GM19239 (cell line): ENCODE results near the gene PCGF3.
"Not testable (repeated sequence)": the region's sequence is repeated elsewhere in the genome, so short reads cannot be mapped to it uniquely, and the experiment has no call there.

Source experiments
- DNase-seq: peaks from one replicate; pipeline ENCODE4 v3.0.0; 2011; ENCODE audit warnings: low spot score; ENCODE audit not compliant: insufficient read length
- FAIRE-seq: peaks from 2 replicates; lab custom pipeline; 2011; peaks lifted over from hg19 to GRCh38; lab: Jason Lieb, UNC

PCGF3 gene

DNA sequence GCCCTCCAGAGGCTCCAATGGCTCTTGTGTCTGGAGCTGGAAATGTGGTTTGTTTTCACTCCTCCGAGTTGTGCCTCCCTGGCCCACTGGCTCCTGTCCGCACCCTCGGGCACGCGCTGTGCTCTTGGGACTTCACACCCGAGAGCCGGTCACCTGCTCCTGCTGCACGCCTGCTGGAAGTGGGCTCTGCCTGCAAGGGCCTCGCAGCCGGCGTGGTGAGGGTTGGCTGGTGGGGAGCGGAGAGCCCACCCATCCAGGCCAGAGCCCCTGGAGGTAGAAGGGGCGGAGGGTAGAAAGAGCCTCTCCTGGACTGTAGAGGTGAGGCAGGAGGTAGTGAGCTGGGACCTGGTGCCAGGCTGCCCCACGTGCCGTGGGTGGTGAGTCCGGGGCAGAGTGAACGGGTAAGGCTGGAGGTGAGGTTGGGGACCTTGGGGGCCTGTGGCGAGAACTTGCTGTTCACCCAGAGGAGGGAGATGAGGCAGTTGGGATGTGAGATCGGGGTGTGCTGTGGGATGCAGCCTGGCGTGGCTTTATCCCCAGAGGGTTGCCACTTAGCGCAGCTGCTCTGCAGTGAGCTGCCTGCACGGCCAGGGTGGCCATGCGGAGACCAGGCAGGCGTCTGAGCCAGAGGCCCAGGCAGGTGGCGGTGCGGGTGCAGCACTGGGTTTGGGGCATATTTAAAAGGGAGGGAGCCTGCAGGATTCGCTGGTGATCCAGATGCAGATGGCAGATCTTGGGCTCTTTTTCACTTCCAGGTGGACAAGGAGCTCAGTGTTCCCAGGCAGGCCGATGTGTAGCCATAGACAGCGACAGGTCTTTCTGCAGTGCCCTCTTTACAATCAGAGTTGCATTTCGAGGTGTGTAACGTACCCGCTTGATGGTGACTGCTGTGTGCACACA is 48.8 kb downstream of the PCGF3 start:
- no peak for DNase-seq
- FAIRE-seq, result no peak

DNA sequence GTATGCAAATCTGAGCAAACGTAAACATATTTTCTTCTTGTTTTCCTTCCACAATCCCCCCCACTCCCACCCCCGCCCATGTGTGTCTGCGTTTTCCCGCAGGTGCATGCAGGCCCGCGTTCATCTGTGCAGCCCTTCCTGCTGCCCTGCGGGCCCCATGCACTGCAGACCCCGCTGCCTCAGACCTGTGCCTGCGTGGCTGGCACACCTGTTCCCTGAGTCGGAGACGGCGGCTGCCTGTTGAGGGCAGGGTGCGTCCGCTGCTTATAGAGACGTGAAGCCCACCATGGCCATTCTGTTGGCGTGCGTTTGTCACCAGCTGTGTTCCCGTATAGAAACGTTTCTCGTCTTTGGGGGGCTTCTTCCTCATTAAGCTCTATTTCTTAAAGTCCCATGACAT is 51.5 kb downstream of the PCGF3 start:
- no peak for FAIRE-seq

DNA sequence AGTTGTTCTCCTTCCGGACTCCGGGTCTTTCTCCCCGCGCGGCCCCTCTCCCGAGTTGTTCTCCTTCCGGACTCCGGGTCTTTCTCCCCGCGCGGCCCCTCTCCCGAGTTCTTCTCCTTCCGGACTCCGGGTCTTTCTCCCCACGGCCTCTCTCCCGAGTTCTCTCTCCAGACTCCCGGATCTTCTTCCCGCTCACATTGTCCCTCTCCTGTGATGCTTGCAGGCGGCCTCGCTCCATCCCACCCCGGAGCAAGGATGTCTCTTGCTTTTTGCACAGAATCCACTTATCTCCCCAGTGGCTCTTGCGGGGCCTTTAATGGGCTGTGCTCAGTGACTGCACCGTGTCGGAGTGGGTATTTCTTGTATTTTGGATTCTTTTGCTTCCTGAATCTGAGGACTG is 54.2 kb downstream of the PCGF3 start:
- not testable (repeated sequence) for DNase-seq, FAIRE-seq

More for the DNA sequence above, 51.5 kb downstream of the PCGF3 start:
- DNase-seq, result no peak

DNA sequence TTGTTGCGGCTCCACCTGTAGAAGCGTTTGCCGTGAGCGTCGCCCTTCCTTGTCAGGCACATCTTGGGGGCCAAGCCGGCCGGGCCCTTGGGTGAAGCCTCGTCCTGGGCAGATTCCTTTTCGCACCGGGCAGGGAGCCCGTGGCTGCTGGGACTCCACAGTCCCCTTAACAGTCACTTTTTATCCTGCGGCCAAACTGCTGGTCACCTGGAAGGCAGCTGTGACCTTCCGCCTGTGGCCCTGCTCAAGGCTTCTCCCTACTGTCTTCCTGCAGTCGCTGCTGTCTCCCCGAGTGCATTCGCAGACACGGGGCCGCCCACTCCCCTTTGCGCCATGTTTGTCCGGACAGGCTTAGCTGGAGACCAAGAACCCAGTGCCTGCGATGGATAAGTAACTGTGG is 55.0 kb downstream of the PCGF3 start:
- FAIRE-seq (no peak), DNase-seq (no peak)

DNA sequence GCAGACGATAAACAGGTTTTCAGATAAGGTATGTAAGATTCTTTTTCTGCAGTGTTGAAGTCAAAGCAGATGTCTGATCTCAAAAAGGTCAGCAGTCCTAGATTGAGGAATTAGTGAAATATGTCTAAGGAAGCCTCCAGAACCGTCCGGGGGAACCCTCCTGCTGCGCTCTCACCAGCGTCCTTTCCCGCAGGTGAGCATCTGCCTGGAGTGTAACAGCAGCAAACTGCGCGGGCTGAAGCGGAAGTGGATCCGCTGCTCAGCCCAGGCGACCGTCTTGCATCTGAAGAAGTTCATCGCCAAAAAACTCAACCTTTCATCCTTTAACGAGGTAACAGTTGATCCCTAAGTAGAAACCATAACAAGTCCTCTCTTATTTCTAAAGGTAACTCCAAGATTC is 55.5 kb downstream of the PCGF3 start:
- no peak for FAIRE-seq
- DNase-seq, result no peak

DNA sequence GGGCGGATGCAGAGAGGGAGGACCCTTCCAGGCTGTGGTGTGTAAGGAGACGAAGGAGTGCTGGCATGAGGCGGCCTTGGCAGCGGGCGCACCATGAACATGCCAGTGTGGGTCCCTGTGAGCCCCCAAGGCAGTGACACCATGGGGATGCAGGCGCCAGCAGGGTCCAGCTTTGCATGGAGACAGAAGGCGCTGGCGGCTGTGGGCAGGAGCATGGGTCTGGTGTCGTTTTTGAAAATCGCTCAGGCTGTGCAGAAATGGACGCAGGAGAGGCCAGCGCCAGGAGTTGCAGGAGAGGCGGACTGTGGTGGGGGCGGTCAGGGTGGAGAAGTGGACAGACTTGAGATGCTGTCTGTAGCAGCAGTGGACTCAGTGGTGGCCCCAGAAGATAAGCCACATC is 56.1 kb downstream of the PCGF3 start:
- no peak for FAIRE-seq
- DNase-seq, result no peak

DNA sequence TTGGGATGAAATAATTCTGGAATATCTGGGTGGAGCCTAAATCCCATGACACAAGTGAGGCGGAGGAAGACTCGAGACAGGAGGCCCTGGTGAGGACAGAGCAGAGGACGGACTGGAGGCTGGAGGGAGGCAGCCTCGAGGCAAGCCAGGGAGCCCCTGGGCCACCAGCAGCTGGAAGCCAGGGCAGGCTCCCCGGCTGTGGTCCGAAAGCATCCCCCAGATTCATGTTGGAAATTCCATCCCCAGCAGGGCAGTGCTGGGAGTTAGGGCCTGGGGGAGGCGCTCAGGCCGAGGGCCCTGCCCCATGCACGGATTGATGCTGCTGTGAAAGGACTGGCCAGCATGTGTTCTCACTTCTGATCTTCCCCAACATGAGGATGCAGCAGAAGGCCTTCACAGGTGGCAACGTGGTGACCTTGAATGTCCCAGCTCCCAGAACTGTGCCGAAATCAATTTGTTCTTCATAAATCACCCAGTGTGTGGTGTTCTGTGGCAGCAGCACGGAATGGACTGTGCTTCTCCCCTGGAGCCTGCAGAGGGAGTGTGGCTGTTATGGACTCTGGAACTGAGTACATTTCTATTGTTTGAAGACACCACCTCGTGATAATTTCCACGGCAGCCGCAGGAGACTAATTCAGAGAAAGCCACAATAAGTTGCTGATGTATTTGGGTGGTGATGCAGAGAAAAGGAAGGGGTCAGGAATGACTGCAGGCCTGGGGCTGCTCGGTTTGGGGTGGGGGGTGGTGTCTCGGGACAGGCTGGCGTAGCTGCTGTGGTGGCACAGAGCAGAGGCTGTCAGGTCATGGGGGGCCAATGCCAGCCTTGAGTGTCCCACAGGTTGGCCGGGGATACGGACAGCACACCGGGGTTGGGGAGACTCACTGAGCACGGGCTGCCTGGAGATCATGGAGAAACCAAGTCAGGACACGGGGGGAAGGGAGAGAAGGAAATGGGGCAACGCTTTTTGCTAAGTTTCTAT is 56.9 kb downstream of the PCGF3 start:
- no peak for FAIRE-seq
- DNase-seq, result no peak

DNA sequence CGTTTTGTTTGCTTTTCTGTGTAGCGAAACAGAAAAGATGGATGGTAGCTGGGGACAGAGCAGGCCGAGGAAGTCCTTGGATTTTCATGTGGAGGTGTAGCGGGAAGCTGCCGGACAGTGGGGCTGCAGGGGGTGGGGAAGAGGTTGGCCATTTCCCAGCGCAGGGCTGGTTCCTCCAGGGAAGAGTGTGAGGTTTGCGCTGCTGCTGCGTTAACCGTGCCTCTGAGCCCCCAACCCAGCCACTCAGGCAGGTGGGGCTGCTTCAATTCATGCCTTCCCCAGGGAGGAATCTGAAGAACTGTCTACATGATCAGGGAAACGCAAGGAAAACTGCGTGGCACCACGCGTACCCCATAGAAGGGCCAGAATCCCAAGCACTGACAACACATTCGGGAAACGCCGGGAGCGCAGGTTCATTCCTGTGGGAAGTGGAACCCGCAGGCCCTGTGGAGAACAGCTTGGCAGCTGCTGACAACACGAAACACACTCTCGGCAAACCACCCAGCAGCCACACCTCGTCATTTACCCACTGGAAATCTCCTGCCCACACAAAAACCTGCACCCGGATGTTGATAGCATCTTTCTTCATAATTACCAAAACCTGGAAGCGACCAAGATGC is 57.7 kb downstream of the PCGF3 start:
- DNase-seq (no peak), FAIRE-seq (no peak)

DNA sequence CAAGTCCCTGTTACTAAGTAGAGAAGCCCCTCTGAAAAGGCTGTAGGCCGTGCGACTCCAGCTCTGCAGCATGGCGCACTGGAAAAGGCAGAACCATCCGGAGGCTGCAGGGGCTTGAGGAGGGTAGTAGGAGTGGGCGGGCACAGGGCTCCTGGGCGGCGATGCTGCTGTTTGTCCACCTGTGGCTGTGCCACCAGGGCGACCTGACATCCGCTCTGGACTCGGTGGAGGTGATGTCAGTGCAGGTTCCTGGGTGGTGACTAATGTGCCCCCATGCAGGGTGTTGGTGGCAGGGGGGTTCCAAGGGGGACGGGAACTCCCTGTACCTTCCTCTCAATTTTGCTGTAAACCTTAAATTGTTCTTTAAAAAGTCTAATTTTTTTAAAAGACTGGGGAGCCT is 58.3 kb downstream of the PCGF3 start:
- DNase-seq (no peak), FAIRE-seq (no peak)

DNA sequence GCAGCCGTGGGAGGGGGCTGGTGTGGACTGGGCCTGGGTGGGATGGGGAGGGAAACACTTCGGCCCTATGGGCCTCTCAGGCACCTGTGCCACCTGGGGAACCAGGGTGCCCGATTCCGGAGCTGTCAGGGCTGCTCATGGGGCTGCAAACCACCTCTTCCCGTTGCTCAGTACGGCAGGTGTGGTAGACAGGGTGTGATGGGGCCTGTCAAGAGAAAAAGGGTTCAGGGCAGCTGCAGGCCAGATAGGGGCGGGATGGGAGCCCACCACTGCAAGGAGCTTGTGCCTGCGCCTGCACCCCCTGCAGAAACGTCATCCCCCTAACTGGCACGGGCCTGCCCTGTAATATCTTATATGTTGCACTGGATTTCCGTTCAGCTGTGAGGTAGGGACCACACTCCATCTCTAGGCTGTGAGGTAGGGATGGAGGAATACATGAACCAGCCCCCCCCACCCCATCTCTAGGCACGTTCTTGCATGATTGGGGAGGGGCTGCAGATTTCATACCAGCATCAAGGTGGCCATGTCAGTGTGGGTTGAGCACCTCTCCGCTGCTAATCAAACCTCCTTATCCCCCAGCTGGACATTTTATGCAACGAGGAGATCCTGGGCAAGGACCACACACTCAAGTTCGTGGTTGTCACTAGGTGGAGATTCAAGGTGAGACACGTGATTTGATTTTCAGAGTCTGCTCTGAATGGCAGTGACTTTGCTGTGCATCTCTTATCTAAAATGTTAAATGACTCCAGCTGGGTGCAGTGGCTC is 59.0 kb downstream of the PCGF3 start:
- DNase-seq (no peak), FAIRE-seq (no peak)

DNA sequence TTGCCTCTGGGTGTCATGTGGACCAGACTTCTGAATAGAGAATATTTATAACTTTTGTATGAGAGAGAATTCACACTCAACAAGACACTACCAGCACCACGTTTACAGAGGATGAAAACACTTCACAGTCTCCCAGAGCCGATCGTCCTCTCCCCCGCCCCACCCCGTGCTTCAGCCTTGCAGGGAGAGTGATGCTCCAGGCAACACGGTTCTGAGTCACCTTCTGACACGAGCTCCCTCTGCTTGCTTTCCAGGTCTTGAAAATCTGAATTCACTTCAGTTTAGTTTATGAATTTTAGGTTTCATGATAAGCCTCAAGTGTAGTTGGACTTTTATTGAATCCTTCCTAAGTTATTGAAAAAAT is 60.5 kb downstream of the PCGF3 start:
- DNase-seq (no peak), FAIRE-seq (no peak)

DNA sequence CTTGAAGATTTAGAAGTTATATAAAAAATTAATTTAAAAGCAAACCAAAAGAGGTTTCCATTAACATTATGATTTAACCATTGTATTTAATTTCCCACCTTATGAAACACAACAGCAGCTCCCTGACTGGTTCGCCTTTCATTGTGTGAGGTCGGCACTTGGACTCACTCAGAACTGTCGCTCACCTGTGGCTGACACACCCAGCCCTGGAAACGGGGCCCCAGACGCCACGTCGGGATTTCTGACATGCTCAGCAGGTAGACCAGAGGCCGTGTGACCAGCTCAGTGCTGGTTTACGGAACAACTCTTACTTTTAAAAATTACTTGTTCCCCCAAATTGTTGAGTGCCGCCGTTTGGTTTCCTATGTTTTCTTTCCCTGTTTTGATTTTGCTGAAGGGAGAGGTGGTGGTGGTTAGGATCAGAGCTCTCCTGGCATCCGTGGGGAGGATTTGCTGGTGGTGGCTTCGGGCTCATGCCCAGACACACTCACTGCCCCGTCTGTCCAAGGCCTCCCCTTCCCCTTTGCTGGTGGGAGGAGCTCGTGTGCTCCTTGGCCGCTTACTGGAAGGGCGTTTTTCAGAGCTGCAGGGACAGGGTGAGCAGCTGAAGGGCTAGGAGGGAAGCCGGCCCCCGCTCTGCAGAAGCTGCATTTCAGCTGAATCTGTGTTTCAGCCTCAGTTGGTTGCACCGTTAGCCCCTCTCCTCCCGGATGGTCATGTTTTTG is 61.1 kb downstream of the PCGF3 start:
- no peak for FAIRE-seq
- DNase-seq, result no peak

DNA sequence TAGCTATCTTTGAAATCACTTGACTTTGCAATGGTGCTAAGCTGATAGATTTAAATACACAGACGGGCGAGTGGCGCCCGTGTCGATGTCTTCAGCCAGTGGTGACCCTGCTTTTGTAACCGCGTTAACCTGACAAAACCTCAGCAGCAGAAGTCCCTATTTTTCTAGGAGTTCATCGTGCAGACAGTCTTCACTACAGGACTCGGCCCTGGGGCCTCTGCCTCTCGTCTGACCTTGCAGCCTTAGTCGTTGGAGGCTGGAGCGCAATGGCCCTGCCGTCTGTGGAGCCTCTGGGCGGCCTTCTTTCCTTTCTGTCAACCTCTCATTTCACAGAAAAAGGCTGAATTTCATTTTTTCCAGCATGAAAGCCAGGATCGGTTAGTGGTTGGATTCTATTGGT is 62.4 kb downstream of the PCGF3 start:
- DNase-seq (no peak), FAIRE-seq (no peak)

DNA sequence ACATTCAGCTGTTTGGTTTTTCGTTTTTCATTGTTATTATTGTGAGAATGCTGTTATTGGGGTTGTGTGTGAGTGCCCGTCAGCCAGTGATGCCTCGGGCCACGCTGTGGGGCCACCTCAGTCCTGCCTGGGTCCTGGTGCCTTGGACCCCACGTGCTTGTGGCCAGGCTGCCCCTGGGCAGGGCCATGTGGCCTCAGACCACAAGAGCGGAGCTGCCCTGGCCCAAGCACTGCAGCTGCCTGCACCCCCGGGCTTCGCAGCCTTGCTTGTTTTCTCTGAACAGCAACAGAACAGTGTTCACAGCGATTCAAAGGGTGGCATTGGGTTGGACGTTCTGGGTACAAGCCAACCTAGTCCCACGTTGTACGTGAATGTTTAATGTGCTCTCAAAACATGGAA is 63.4 kb downstream of the PCGF3 start:
- DNase-seq, result no peak
- FAIRE-seq, result no peak

DNA sequence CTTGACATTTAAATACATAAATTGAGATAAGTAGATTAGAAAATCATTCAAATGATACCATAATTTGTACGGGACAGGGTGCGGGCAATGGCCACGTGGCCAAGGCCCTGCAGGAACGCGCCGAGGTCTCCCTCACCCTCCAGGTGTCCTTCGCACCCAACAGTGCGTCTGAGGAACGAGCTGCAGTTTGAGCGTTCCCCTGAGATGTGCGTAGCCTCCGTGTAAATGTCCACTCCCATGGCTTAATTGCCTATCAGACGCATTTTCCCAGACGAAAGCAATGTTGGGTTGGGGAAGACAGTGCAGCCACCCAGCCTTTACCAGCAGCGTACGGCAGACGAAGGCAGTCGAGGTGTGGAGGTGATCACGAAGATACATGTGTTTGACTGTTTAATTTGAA is 63.9 kb downstream of the PCGF3 start:
- FAIRE-seq (no peak), DNase-seq (no peak)

DNA sequence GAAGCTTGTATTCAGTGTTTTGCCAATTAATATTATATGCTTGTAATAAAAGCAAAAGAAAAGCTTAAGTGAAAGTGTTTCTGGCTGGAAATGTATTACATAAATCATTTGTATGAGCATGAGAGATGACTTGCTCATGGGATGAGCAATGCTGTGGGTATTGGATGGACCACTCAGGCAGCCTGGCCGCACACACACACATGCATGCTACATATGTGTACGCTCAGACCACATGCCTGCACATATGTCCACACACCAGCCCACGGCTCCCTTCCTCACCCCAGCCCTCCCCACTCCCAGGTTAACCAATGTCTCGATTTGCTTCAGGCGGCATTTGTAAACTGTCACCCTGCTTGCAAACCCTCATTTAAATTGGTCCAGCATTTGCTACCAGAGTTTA is 64.4 kb downstream of the PCGF3 start:
- DNase-seq (no peak), FAIRE-seq (no peak)

DNA sequence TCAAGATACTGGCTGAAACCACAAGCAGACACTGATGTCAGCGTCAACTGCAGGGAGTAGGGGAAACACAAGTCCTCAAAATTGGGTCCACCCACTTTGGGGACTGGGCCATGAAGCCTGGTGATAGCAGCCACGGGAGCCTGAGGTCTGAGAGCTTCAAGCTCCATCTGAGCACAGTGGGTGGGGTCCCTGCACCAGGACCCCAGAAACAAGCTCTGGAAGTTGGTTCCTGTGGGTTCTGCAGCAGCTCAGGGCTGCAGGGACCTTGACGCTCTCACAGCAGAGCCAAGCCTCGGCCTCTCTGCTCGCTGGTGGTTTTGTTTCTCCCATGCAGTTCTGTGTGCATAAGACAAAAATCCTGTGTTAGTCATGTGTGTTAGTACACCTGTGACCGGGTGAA is 65.8 kb downstream of the PCGF3 start:
- DNase-seq, result no peak
- FAIRE-seq, result no peak

DNA sequence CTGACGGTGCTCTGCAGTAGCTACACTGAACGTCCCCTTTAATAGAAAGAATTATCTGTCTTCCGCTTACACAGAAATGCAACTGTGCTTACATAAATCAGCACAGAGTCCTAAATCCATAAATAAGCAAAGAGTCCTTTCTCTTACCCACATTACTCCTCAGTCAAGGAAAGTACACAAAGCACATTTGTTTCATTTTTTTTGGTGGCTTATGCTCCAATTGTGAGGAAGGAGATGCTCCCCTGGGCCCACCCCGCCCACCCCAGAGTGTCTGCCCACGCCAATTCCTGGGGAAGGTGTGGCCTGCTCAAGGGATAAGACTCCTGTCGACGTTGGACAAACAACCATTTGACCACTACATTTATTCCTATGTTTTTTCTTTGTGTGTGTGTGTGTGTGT is 66.5 kb downstream of the PCGF3 start:
- FAIRE-seq (no peak), DNase-seq (no peak)

DNA sequence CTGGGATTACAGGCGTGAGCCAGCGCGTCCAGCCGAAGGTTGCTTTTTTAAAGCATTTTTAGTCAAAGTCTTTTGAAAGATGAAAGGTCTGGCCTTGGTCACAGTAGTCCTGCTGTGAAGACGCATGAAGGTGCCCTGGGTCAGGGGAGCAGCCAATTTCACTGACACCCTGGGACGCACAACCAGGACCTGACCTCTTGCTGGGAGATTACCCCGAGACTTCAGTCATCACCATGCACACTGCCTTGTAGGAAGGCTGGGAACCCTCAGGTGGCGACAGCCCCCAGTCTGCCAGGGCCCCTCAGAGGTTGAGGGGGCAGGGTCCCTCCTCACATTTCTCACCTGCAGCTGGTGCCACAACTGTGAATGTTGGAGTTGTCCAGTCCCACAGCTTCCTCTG is 67.1 kb downstream of the PCGF3 start:
- no peak for FAIRE-seq
- no peak for DNase-seq
